BLaER1 (cell line): ENCODE data around the gene SIGLEC10.
A peak's percentile ranks its signal among the peaks of the same experiment; 100 is the strongest.
"Not testable (repeated sequence)": the region's sequence is repeated elsewhere in the genome, so short reads cannot be mapped to it uniquely, and the experiment has no call there.

Experiments
- H3K27ac ChIP-seq: shearing (Covaris generic); formaldehyde crosslinking; 2 replicates; pipeline ENCODE4 v1.8.1; 2022
- H3K27me3 ChIP-seq: shearing (Covaris generic); formaldehyde crosslinking; 2 replicates; pipeline ENCODE4 v1.8.1; 2022
- H3K36me3 ChIP-seq: shearing (Covaris generic); formaldehyde crosslinking; 2 replicates; pipeline ENCODE4 v1.8.1; 2022
- H3K4me1 ChIP-seq: shearing (Covaris generic); formaldehyde crosslinking; 2 replicates; pipeline ENCODE4 v1.8.1; 2022
- H3K4me2 ChIP-seq: shearing (Covaris generic); formaldehyde crosslinking; 2 replicates; pipeline ENCODE4 v1.8.1; 2022
- H3K4me3 ChIP-seq: shearing (Covaris generic); formaldehyde crosslinking; 2 replicates; pipeline ENCODE4 v1.8.1; 2022
- H3K9ac ChIP-seq: shearing (Covaris generic); formaldehyde crosslinking; 2 replicates; pipeline ENCODE4 v1.8.1; 2022
- H3K9me3 ChIP-seq: shearing (Covaris generic); formaldehyde crosslinking; 2 replicates; pipeline ENCODE4 v1.8.1; 2022
- H4K20me1 ChIP-seq: shearing (Covaris generic); formaldehyde crosslinking; 2 replicates; pipeline ENCODE4 v1.8.1; 2022
- Cebpa-rat ChIP-seq: shearing (Covaris generic); IDR thresholded peaks from 2 replicates; pipeline ENCODE4 v1.8.1; 2022

Gene SIGLEC10

GRCh38 chr19:51440052-51440451, 22.6 kb upstream of the SIGLEC10 start:
- no peak overlapping the region for H3K4me3 ChIP-seq
- no peaks in the 10 kb centered on the region for H3K27me3 ChIP-seq
- no peak overlapping the region for H3K27ac ChIP-seq
- TF ChIP-seq Cebpa-rat = no peak
- no peaks in the 10 kb centered on the region for H3K9me3 ChIP-seq
- H3K4me2 ChIP-seq = peak overlapping the region; percentile 85; the same call in 1 of the 2 replicates
- no peaks in the 10 kb centered on the region for H3K36me3 ChIP-seq
- peaks cover 26% of the 10 kb centered on the region for H3K4me1 ChIP-seq
- no peaks in the 10 kb centered on the region for H4K20me1 ChIP-seq
- no peak overlapping the region for H3K9ac ChIP-seq

- H3K4me3 ChIP-seq = no peak overlapping the region
- no peaks in the 10 kb centered on the region for H3K9me3 ChIP-seq
- no peaks in the 10 kb centered on the region for H3K27me3 ChIP-seq
- H4K20me1 ChIP-seq = no peaks in the 10 kb centered on the region
- H3K36me3 ChIP-seq = no peaks in the 10 kb centered on the region
- H3K9ac ChIP-seq = no peak overlapping the region
- no peak overlapping the region for H3K4me2 ChIP-seq
- no peak overlapping the region for H3K27ac ChIP-seq
- peaks cover 26% of the 10 kb centered on the region for H3K4me1 ChIP-seq
- no peak for TF ChIP-seq Cebpa-rat
Observed at GRCh38 chr19:51439021-51439465, 21.6 kb upstream of the SIGLEC10 start.

- H3K27ac ChIP-seq = no peak overlapping the region
- H3K27me3 ChIP-seq = no peaks in the 10 kb centered on the region
- H3K4me1 ChIP-seq = no peaks in the 10 kb centered on the region
- H3K9ac ChIP-seq = no peak overlapping the region
- H3K36me3 ChIP-seq = no peaks in the 10 kb centered on the region
- no peak overlapping the region for H3K4me2 ChIP-seq
- no peaks in the 10 kb centered on the region for H3K9me3 ChIP-seq
- no peak overlapping the region for H3K4me3 ChIP-seq
- TF ChIP-seq Cebpa-rat = no peak
- H4K20me1 ChIP-seq = no peaks in the 10 kb centered on the region
Observed at GRCh38 chr19:51434456-51434855, 17.0 kb upstream of the SIGLEC10 start.

GRCh38 chr19:51433043-51433442, 15.6 kb upstream of the SIGLEC10 start:
- TF ChIP-seq Cebpa-rat = no peak
- H3K4me3 ChIP-seq = no peak overlapping the region
- no peaks in the 10 kb centered on the region for H3K9me3 ChIP-seq
- no peak overlapping the region for H3K4me2 ChIP-seq
- H3K9ac ChIP-seq = no peak overlapping the region
- H3K36me3 ChIP-seq = no peaks in the 10 kb centered on the region
- H3K27ac ChIP-seq = no peak overlapping the region
- H3K4me1 ChIP-seq = no peaks in the 10 kb centered on the region
- H4K20me1 ChIP-seq = no peaks in the 10 kb centered on the region
- H3K27me3 ChIP-seq = no peaks in the 10 kb centered on the region

GRCh38 chr19:51431124-51431523, 13.7 kb upstream of the SIGLEC10 start:
- no peak for TF ChIP-seq Cebpa-rat
- no peak overlapping the region for H3K4me2 ChIP-seq
- no peak overlapping the region for H3K27ac ChIP-seq
- H3K9ac ChIP-seq = no peak overlapping the region
- H3K4me3 ChIP-seq = no peak overlapping the region
- H3K9me3 ChIP-seq = no peaks in the 10 kb centered on the region
- H4K20me1 ChIP-seq = no peaks in the 10 kb centered on the region
- H3K27me3 ChIP-seq = no peaks in the 10 kb centered on the region
- no peaks in the 10 kb centered on the region for H3K4me1 ChIP-seq
- no peaks in the 10 kb centered on the region for H3K36me3 ChIP-seq

GRCh38 chr19:51430221-51430620, 12.8 kb upstream of the SIGLEC10 start:
- Histone ChIP-seq H3K4me2 (no peak overlapping the region), H3K9ac (no peak overlapping the region), H3K36me3 (no peaks in the 10 kb centered on the region), H4K20me1 (no peaks in the 10 kb centered on the region), H3K27ac (no peak overlapping the region), H3K4me1 (0 out of 2 replicates have a peak, but pooled peaks cover 4% of the 10 kb centered on the region), H3K9me3 (no peaks in the 10 kb centered on the region), H3K27me3 (no peaks in the 10 kb centered on the region), H3K4me3 (no peak overlapping the region)
- no peak for TF ChIP-seq Cebpa-rat

GRCh38 chr19:51427201-51427600, 9.8 kb upstream of the SIGLEC10 start:
- no peak overlapping the region for H3K4me3 ChIP-seq

GRCh38 chr19:51422053-51422448, 4.6 kb upstream of the SIGLEC10 start:
- Histone ChIP-seq H3K36me3 (no peaks in the 10 kb centered on the region), H3K4me2 (peak overlapping the region; percentile 75), H4K20me1 (no peaks in the 10 kb centered on the region; the same call in 1 of the 2 replicates), H3K9me3 (no peaks in the 10 kb centered on the region), H3K4me3 (no peak overlapping the region), H3K4me1 (peaks cover 38% of the 10 kb centered on the region), H3K27me3 (no peaks in the 10 kb centered on the region), H3K9ac (no peak overlapping the region), H3K27ac (no peak overlapping the region)
- no peak for TF ChIP-seq Cebpa-rat

More at GRCh38 chr19:51427201-51427600, 9.8 kb upstream of the SIGLEC10 start:
- Histone ChIP-seq H3K27ac (no peak overlapping the region), H4K20me1 (no peaks in the 10 kb centered on the region; the same call in 1 of the 2 replicates), H3K4me1 (0 out of 2 replicates have a peak, but pooled peaks cover 4% of the 10 kb centered on the region), H3K9me3 (no peaks in the 10 kb centered on the region), H3K4me2 (no peak overlapping the region), H3K36me3 (no peaks in the 10 kb centered on the region), H3K9ac (no peak overlapping the region), H3K27me3 (no peaks in the 10 kb centered on the region)
- TF ChIP-seq Cebpa-rat = no peak

GRCh38 chr19:51421229-51422052, 4.0 kb upstream of the SIGLEC10 start:
- Histone ChIP-seq H3K4me1 (peaks cover 44% of the 10 kb centered on the region), H3K27me3 (no peaks in the 10 kb centered on the region), H3K9ac (no peak overlapping the region), H3K4me2 (peak overlapping the region; percentile 75), H3K27ac (no peak overlapping the region), H3K4me3 (no peak overlapping the region), H3K9me3 (no peaks in the 10 kb centered on the region), H4K20me1 (no peaks in the 10 kb centered on the region; the same call in 1 of the 2 replicates), H3K36me3 (no peaks in the 10 kb centered on the region)
- TF ChIP-seq Cebpa-rat = no peak

GRCh38 chr19:51420511-51420910, 3.1 kb upstream of the SIGLEC10 start:
- not testable (repeated sequence) for H3K9me3 ChIP-seq, H3K27me3 ChIP-seq, H4K20me1 ChIP-seq, H3K36me3 ChIP-seq, H3K4me3 ChIP-seq, H3K9ac ChIP-seq, H3K27ac ChIP-seq
- Histone ChIP-seq H3K4me1 (peaks cover 47% of the 10 kb centered on the region), H3K4me2 (peak overlapping the region; percentile 75)
